RWPE1 (cell line): ENCODE data around the gene ZNF230.

Experiments used
- CTCF ChIA-PET: fragments of 350-600 bp; sonication (Branson Sonifier 250); formaldehyde crosslinking; extraction: SDS; loops from one replicate; lab custom pipeline; 2021; lab: Yijun Ruan, JAX
- POLR2A ChIA-PET: fragments of 400-600 bp; formaldehyde crosslinking; extraction: SDS; loops from one replicate; lab custom pipeline; 2020; ENCODE audit warnings: antibody characterized with exemption; ENCODE audit not compliant: low non-redundant PET; lab: Yijun Ruan, JAX
- DNase-seq: peaks from one replicate; pipeline ENCODE4 v3.0.0; 2012; ENCODE audit warnings: low spot score
- H3K27ac ChIP-seq: fragments of 450-650 bp; 2 replicates; pipeline ENCODE4 v1.5.1; 2017
- CTCF ChIP-seq: fragments of 450-650 bp; conservative IDR thresholded peaks from 2 replicates; pipeline ENCODE4 v1.5.1; 2017; ENCODE audit warnings: low read depth, mild to moderate bottlenecking

Gene ZNF230

GRCh38 chr19:44005973-44006372 lies 3.2 kb downstream of the ZNF230 start:
- TF ChIP-seq CTCF: no peak
- ChIA-PET POLR2A (no interaction called here), CTCF (no interaction called here)
- no peak overlapping the region for H3K27ac ChIP-seq
- DNase-seq: no peak

GRCh38 chr19:44007473-44007872 lies 4.7 kb downstream of the ZNF230 start:
- no peak overlapping the region for H3K27ac ChIP-seq
- POLR2A ChIA-PET: no interaction called here
- CTCF ChIA-PET: no interaction called here
- DNase-seq: no peak
- TF ChIP-seq CTCF: no peak

GRCh38 chr19:44010468-44010867 lies 7.7 kb downstream of the ZNF230 start:
- TF ChIP-seq CTCF: no peak
- ChIA-PET CTCF (interaction anchor here (1.0 kb wide), 1 partner anchor 201 kb away, joined by 3 read pairs; no protein-coding TSS in a partner anchor), POLR2A (no interaction called here)
- no peak for DNase-seq
- H3K27ac ChIP-seq: no peak overlapping the region

GRCh38 chr19:44019498-44019897 lies 16.7 kb downstream of the ZNF230 start:
- no peak for TF ChIP-seq CTCF
- CTCF ChIA-PET: no interaction called here
- no peak overlapping the region for H3K27ac ChIP-seq
- DNase-seq: no peak
- POLR2A ChIA-PET: no interaction called here

- POLR2A ChIA-PET: no interaction called here
- no peak for DNase-seq
- no peak overlapping the region for H3K27ac ChIP-seq
- CTCF ChIA-PET: interaction anchor here (0.6 kb wide), 1 partner anchor 191 kb away, joined by 4 read pairs; no protein-coding TSS in a partner anchor
- no peak for TF ChIP-seq CTCF
These were observed 18.5 kb downstream of the ZNF230 start for GRCh38 chr19:44021221-44021620.

GRCh38 chr19:44024900-44025216 lies 22.1 kb downstream of the ZNF230 start:
- H3K27ac ChIP-seq: peak overlapping the region; percentile 57
- ChIA-PET POLR2A (no interaction called here), CTCF (no interaction called here)
- no peak for DNase-seq
- no peak for TF ChIP-seq CTCF
